Activated T-helper 17 cell treated with anti-CD3 and anti-CD28 coated beads, Interleukin-2, amount 50 U/mL, for 72 hours (primary cell): ENCODE data around the gene NDRG4. TPM values are rescaled to one million over a fixed set of nuclear protein-coding genes. Genes with fewer than 3 reads are reported as not detected.
A peak's percentile ranks its signal among the peaks of the same experiment; 100 is the strongest.

Experiments used
- ATAC-seq: fragments of 150-1000 bp; cut with Tn5 transposase; replicated peaks from 2 replicates; pipeline ENCODE4 v1.10.0; 2021; ENCODE audit warnings: mild to moderate bottlenecking, moderate library complexity
- H3K27ac Mint-ChIP-seq: one replicate; pipeline ENCODE4 v1.8.0; 2022; ENCODE audit warnings: mixed read lengths
- H3K27me3 Mint-ChIP-seq: one replicate; pipeline ENCODE4 v1.8.0; 2022; ENCODE audit warnings: mixed read lengths
- H3K36me3 Mint-ChIP-seq: one replicate; pipeline ENCODE4 v1.8.0; 2022; ENCODE audit warnings: low read depth, mild to moderate bottlenecking, mixed read lengths
- H3K4me1 Mint-ChIP-seq: one replicate; pipeline ENCODE4 v1.8.0; 2022; ENCODE audit warnings: mixed read lengths
- H3K4me3 Mint-ChIP-seq: one replicate; pipeline ENCODE4 v1.8.0; 2022; ENCODE audit warnings: mild to moderate bottlenecking, mixed read lengths
- H3K9me3 Mint-ChIP-seq: one replicate; pipeline ENCODE4 v1.8.0; 2022; ENCODE audit warnings: mixed read lengths
- total RNA-seq, 2 donors: library from RNA; stranded (reverse); gene quantifications; one replicate each; pipeline ENCODE4 v1.2.3, GENCODE V29; 2022

Gene NDRG4
- total RNA-seq, 2 donors from 2014 or later = 0.95 to 7.2 TPM

- ATAC-seq = no peak
- no peaks in the 10 kb centered on the region for H3K36me3 Mint-ChIP-seq
- H3K27ac Mint-ChIP-seq = no peak overlapping the region
Observed at GRCh38 chr16:58507195-58507962, 7.4 kb downstream of the NDRG4 start.

DNA sequence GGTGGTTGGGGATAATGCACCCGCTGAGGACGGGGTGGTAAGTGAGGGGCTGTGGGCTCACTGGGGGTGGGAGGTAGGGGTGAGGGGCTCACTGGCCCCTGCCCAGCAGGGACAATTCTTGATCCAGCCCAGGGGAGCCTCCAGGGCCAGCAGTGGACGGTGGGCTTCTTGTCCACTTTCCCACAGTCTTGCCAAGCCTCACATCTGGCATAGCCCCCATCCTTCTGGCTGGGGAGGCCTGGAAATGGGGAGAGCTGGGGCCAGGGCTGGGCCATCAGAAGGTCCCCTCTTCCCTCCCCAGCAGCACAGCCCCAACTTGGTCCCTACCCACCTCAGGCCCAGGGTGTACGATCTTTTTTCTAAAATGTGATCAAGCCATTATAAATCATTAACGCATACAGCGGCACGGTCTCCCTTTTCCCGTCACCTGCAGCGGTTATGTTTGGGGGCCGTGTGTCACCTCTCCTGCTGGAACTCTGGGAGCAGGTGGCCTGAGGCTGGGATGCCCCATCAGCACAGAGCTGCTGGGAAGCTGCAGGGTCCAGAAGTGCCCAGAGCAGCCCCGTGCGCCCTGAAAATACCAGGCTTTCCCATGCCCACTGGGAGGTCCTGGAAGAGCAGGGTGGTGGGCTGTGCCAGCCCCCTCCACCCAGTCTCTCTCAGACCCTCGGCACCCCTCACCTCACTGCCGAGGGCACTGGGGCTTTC lies 8.2 kb downstream of the NDRG4 start:
- ATAC-seq = no peak
- Mint-ChIP-seq H3K27me3 (no peaks in the 10 kb centered on the region), H3K4me1 (peaks cover 4% of the 10 kb centered on the region)

More at GRCh38 chr16:58507195-58507962, 7.4 kb downstream of the NDRG4 start:
- Mint-ChIP-seq H3K4me1 (peaks cover 3% of the 10 kb centered on the region), H3K4me3 (no peak overlapping the region), H3K9me3 (no peaks in the 10 kb centered on the region), H3K27me3 (no peaks in the 10 kb centered on the region)

DNA sequence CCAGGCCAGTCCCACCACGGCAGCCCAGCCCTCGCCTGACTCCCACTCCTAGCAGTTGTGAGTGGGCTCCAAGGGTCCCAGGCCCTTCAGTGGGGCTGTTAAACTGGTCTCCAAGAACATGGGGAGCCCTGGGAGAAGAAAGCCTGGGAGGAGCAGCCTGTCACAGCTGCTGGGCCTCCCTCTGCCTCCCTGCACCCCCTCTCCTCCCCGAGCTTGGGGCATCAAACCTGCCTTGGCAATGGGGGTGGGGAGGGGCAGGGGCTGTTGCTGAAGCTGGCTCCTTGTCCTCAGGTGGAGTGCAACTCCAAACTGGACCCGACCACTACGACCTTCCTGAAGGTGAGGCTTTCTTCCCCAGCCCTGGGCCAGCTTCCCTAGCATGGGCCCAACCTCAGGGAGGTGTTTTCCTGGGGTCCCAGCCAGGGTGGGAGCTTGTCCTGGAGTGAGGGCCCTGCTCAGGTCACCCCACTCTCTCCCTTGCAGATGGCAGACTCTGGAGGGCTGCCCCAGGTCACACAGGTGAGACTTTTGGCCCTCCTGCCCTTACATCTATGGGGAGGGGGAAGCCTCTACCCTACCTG lies 8.8 kb downstream of the NDRG4 start:
- Mint-ChIP-seq H3K27ac (no peak overlapping the region), H3K27me3 (no peaks in the 10 kb centered on the region), H3K4me3 (no peak overlapping the region), H3K36me3 (no peaks in the 10 kb centered on the region), H3K4me1 (peaks cover 8% of the 10 kb centered on the region), H3K9me3 (no peaks in the 10 kb centered on the region)
- ATAC-seq = no peak

More for the DNA sequence above, 8.2 kb downstream of the NDRG4 start:
- Mint-ChIP-seq H3K4me3 (no peak overlapping the region), H3K36me3 (no peaks in the 10 kb centered on the region), H3K9me3 (no peaks in the 10 kb centered on the region), H3K27ac (no peak overlapping the region)

- no peaks in the 10 kb centered on the region for H3K36me3 Mint-ChIP-seq
- H3K4me3 Mint-ChIP-seq = no peak overlapping the region
- H3K9me3 Mint-ChIP-seq = no peaks in the 10 kb centered on the region
- H3K27me3 Mint-ChIP-seq = no peaks in the 10 kb centered on the region
- no peak overlapping the region for H3K27ac Mint-ChIP-seq
- ATAC-seq = no peak
- H3K4me1 Mint-ChIP-seq = peaks cover 12% of the 10 kb centered on the region
Observed at GRCh38 chr16:58509256-58510096, 9.5 kb downstream of the NDRG4 start.

DNA sequence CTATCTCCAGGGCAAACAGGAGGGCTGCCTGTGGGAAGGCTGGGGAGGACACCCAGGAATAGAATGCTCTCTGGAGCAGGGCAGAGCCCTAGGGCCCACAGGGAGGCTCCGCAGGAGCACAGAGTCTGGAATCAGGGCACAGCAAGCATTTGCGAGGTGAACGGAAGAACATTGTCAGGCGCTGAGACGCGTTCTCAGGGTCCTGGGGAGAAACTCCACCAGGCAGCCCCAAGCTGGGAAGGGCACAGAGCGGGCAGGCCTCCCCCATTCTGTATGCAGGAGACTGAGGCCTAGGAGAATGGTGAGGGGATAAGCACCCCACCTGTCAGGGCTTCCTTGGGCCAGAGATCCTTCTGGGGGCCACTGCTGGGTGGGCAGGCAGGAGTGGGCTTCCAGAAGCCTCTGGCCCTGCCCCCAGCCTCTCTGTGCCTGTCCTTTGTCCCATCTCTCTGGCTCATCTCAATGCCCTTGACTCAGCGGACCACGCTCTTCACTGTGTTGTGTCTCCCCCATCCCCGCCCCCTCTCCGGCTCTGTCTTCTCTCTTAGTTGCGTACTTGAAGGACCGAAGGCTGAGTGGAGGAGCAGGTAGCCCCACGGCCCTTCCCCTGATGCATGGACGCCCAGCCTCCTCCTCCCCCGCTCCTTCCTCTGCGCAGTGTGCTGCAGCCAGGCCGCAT lies 10.3 kb downstream of the NDRG4 start:
- Mint-ChIP-seq H3K36me3 (peaks cover 7% of the 10 kb centered on the region), H3K4me1 (peaks cover 18% of the 10 kb centered on the region), H3K27me3 (no peaks in the 10 kb centered on the region), H3K27ac (no peak overlapping the region), H3K9me3 (no peaks in the 10 kb centered on the region), H3K4me3 (no peak overlapping the region)
- ATAC-seq = no peak

GRCh38 chr16:58510776-58511628 lies 11.1 kb downstream of the NDRG4 start:
- ATAC-seq = no peak
- Mint-ChIP-seq H3K27ac (no peak overlapping the region), H3K27me3 (no peaks in the 10 kb centered on the region), H3K9me3 (no peaks in the 10 kb centered on the region), H3K36me3 (peaks cover 10% of the 10 kb centered on the region), H3K4me1 (peaks cover 18% of the 10 kb centered on the region), H3K4me3 (no peak overlapping the region)

- ATAC-seq = peak; percentile 42
- H3K27me3 Mint-ChIP-seq = no peaks in the 10 kb centered on the region
- peak overlapping the region; percentile 54 for H3K27ac Mint-ChIP-seq
- no peak overlapping the region for H3K4me3 Mint-ChIP-seq
- H3K4me1 Mint-ChIP-seq = peaks cover 21% of the 10 kb centered on the region
- H3K36me3 Mint-ChIP-seq = peaks cover 14% of the 10 kb centered on the region
- no peaks in the 10 kb centered on the region for H3K9me3 Mint-ChIP-seq
Observed at GRCh38 chr16:58511933-58512815, 12.2 kb downstream of the NDRG4 start.

DNA sequence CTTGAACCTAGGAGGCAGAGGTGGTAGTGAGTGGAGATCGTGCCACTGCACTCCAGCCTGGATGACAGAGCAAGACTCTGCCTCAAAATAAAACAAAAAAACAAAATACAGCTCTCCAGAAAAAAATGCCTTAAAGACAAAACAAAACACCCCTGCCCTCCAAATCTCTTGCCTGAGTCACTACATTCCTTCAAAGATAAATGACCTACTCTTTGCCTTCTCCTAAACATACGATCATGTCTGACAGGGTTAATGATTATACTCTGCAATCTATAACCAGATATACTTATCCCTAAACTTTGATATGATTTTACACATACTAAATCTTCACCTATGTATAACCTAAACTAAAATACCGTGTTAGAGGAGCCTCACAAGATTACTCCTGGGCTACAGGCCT lies 13.9 kb downstream of the NDRG4 start:
- ATAC-seq = no peak
- peaks cover 31% of the 10 kb centered on the region for H3K36me3 Mint-ChIP-seq
- H3K4me1 Mint-ChIP-seq = peaks cover 28% of the 10 kb centered on the region
- no peaks in the 10 kb centered on the region for H3K27me3 Mint-ChIP-seq
- no peak overlapping the region for H3K4me3 Mint-ChIP-seq
- H3K27ac Mint-ChIP-seq = no peak overlapping the region
- H3K9me3 Mint-ChIP-seq = no peaks in the 10 kb centered on the region

DNA sequence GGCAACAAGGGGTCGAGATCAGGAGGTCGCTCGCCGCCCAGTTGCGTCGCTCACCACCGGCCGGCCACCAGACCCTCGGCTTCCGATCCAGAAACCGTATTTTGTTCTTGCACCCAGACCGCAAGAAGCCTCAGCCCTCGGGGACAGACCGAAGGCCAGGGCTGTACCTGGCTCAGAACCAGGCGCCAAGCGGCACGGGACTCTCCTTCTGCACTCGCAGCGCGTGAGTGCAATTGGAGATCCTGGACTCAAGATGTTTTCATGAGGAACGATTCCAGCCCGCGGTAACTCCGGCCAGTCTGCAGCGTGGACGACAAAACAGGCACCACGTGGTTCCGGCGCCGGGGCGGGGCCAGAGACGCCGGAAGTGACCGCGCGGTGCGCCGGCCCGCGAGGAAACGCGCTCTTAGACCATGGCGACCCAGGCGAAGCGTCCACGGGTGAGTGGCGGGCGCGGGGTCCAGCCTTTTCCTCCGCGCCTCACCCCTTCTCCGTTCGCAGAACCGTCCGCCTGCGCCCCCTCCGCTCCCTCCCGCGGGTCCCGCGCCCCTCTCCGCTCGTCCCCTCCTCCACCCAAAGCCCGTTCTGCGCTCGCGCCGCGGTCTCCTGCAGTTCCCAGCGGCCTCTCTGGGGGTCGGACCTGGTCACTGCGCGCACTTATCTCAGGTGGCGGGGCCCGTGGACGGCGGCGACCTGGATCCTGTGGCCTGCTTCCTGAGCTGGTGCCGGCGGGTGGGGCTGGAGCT lies 15.4 kb downstream of the NDRG4 start, which contains the start of gene SETD6:
TSS of gene SETD6 (plus strand) at position 393 of the 746 bp plus-strand sequence. CDS start at position 414, 21 bp downstream.
- peaks cover 46% of the 10 kb centered on the region for H3K36me3 Mint-ChIP-seq
- H3K27ac Mint-ChIP-seq = peak within 1 kb of the TSS; percentile 81
- no peaks in the 10 kb centered on the region for H3K27me3 Mint-ChIP-seq
- peak within 1 kb of the TSS; percentile 91 for H3K4me3 Mint-ChIP-seq
- H3K9me3 Mint-ChIP-seq = no peaks in the 10 kb centered on the region
- H3K4me1 Mint-ChIP-seq = peaks cover 30% of the 10 kb centered on the region
- peak; percentile 89 for ATAC-seq

DNA sequence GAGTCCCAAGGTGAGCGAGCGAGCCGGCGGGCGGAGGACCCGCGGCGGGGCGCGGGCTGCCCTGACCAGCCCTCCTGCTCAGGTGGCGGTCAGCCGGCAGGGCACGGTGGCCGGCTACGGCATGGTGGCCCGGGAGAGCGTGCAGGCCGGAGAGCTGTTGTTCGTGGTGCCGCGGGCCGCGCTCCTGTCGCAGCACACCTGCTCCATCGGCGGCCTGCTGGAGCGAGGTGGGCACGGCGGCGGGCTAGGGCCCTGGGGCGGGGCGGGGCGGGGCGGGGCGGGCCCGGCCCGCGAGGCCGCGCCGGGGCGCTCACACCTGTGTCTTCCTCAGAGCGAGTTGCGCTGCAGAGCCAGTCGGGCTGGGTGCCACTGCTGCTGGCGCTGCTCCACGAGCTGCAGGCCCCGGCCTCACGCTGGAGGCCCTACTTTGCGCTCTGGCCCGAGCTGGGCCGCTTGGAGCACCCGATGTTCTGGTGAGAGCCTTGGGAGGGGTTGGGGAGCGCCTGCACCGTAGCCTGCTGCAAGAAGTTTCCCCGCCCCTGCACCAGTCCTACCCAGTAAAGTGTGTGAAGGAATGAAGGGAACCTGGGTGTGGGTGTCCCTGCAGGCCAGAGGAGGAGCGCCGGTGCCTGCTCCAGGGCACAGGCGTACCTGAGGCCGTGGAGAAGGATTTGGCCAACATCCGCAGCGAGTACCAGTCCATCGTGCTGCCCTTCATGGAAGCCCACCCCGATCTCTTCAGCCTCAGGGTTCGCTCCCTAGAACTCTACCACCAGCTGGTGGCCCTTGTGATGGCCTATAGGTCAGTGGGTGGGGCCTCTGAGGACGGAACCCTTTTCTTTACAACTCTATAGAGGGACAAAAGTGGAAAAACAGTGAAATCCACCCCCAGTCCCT lies 16.2 kb downstream of the NDRG4 start:
- peak; percentile 50 for ATAC-seq
- Mint-ChIP-seq H3K9me3 (no peaks in the 10 kb centered on the region), H3K4me1 (peaks cover 30% of the 10 kb centered on the region), H3K4me3 (peak overlapping the region; percentile 91), H3K36me3 (peaks cover 54% of the 10 kb centered on the region), H3K27ac (peak overlapping the region; percentile 81), H3K27me3 (no peaks in the 10 kb centered on the region)

DNA sequence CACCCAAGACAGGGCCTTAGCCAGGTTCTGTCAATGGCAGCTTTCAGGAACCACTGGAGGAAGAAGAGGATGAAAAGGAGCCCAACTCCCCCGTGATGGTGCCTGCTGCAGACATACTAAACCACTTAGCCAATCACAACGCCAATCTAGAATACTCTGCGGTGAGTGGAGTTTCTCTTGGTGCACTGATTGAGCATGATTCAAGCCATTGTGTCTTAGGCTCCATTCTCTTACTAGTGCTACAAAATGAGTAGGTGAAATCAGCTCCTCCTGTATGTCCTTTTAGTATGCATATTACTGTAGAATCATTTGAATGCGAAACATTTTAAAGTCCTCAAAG lies 16.8 kb downstream of the NDRG4 start:
- no peak for ATAC-seq
- Mint-ChIP-seq H3K27me3 (no peaks in the 10 kb centered on the region), H3K9me3 (no peaks in the 10 kb centered on the region), H3K27ac (peak overlapping the region; percentile 58), H3K4me3 (peak overlapping the region; percentile 91), H3K36me3 (peaks cover 60% of the 10 kb centered on the region), H3K4me1 (peaks cover 30% of the 10 kb centered on the region)
